PC-9 (cell line): ENCODE results near the gene GMIP. TPM values are rescaled to one million over a fixed set of nuclear protein-coding genes. Genes with fewer than 3 reads are reported as not detected.

Source experiments
- BruUV-seq: library from RNA; stranded (reverse); fragments of 400-500 nt; replicated peaks from 2 replicates; lab custom pipeline; 2021; lab: Mats Ljungman, UMichigan
- CTCF ChIA-PET: fragments of 300-600 bp; sonication (Branson Sonifier 250); formaldehyde crosslinking; loops from one replicate; lab custom pipeline; 2022; ENCODE audit warnings: antibody characterized with exemption; lab: Charles Lee
- POLR2A ChIA-PET: fragments of 300-600 bp; sonication (Branson Sonifier 250); formaldehyde crosslinking; loops from one replicate; lab custom pipeline; 2022; ENCODE audit warnings: antibody characterized with exemption; ENCODE audit not compliant: unreplicated experiment; lab: Charles Lee
- DNase-seq, 2 experiments: peaks; one replicate each; pipeline versions ENCODE4 v3.0.0 to v3.0.0-alpha.2; 2015 to 2022; ENCODE audit warnings: mixed read lengths in 1 of 2
- H2AFZ ChIP-seq: fragments of 200-600 bp; sonication (generic); 2 replicates; pipeline ENCODE4 v1.8.1; 2017; ENCODE audit warnings: antibody characterized with exemption
- H3F3A ChIP-seq: fragments of 200-600 bp; sonication (generic); 2 replicates; pipeline ENCODE4 v1.8.1; 2017; ENCODE audit warnings: antibody characterized with exemption, mild to moderate bottlenecking, low read depth; ENCODE audit not compliant: insufficient read depth
- H3K27ac ChIP-seq: fragments of 200-600 bp; sonication (generic); 2 replicates; pipeline ENCODE4 v1.6.1; 2016; ENCODE audit warnings: mixed run types
- H3K27me3 ChIP-seq: fragments of 200-600 bp; sonication (generic); 2 replicates; pipeline ENCODE4 v1.6.1; 2016; ENCODE audit warnings: low read depth, mixed run types; ENCODE audit not compliant: insufficient read depth
- H3K36me3 ChIP-seq: fragments of 200-600 bp; sonication (generic); 2 replicates; pipeline ENCODE4 v1.6.1; 2016; ENCODE audit warnings: low read depth, mixed run types
- H3K4me1 ChIP-seq: fragments of 200-600 bp; sonication (generic); replicated peaks from 2 replicates; pipeline ENCODE4 v1.6.1; 2016; ENCODE audit warnings: mixed run types; ENCODE audit not compliant: insufficient read depth
- H3K4me2 ChIP-seq: fragments of 200-600 bp; sonication (generic); 2 replicates; pipeline ENCODE4 v1.6.1; 2017; ENCODE audit warnings: mixed run types
- H3K4me3 ChIP-seq: fragments of 200-600 bp; sonication (generic); 2 replicates; pipeline ENCODE4 v1.6.1; 2016; ENCODE audit warnings: mixed run types
- H3K79me2 ChIP-seq: fragments of 200-600 bp; sonication (generic); 2 replicates; pipeline ENCODE4 v1.6.1; 2017; ENCODE audit warnings: low read depth, mixed run types
- H3K9me2 ChIP-seq: fragments of 200-600 bp; sonication (generic); 2 replicates; pipeline ENCODE4 v1.8.1; 2017; ENCODE audit warnings: mild to moderate bottlenecking; ENCODE audit not compliant: insufficient read depth
- H3K9me3 ChIP-seq: fragments of 200-600 bp; sonication (generic); 2 replicates; pipeline ENCODE4 v1.8.1; 2016; ENCODE audit warnings: low read depth; ENCODE audit not compliant: insufficient read depth
- H4K20me1 ChIP-seq: fragments of 200-600 bp; sonication (generic); 2 replicates; pipeline ENCODE4 v1.8.1; 2017; ENCODE audit not compliant: insufficient read depth
- CTCF ChIP-seq: fragments of 200-600 bp; sonication (generic); conservative IDR thresholded peaks from 2 replicates; pipeline ENCODE4 v1.6.1; 2017; ENCODE audit warnings: mixed run types, antibody characterized with exemption, mild to moderate bottlenecking, moderate library complexity
- EZH2 ChIP-seq: fragments of 200-600 bp; sonication (generic); IDR thresholded peaks from 2 replicates; pipeline ENCODE4 v1.8.0; 2017; ENCODE audit warnings: antibody characterized with exemption, low read depth
- intact Hi-C: fragments of 100-400 bp; cut with micrococcal nuclease; formaldehyde crosslinking; loops from one replicate; pipeline ENCODE4 v1.10.0; 2022; ENCODE audit not compliant: unreplicated experiment
- total RNA-seq: library from RNA; stranded (reverse); gene quantifications from 2 replicates; pipeline ENCODE4 v1.2.3, GENCODE V29; 2021

GMIP gene
- total RNA-seq, 1 experiment from 2014 or later: 15.4 TPM

- POLR2A ChIA-PET: no interaction called here
- CTCF ChIA-PET: no interaction called here
These were observed 59.1 kb downstream of the GMIP start for GRCh38 chr19:19584356-19584755.

GRCh38 chr19:19582471-19582870 is 61.0 kb downstream of the GMIP start:
- Histone ChIP-seq H3K79me2 (no peaks in the 10 kb centered on the region), H4K20me1 (no peaks in the 10 kb centered on the region), H3F3A (no peaks in the 10 kb centered on the region), H3K4me2 (no peak overlapping the region), H3K27ac (no peak overlapping the region), H3K4me3 (no peak overlapping the region), H3K36me3 (no peaks in the 10 kb centered on the region), H2AFZ (no peak overlapping the region), H3K4me1 (no peaks in the 10 kb centered on the region), H3K9me2 (no peaks in the 10 kb centered on the region), H3K9me3 (no peaks in the 10 kb centered on the region), H3K27me3 (no peaks in the 10 kb centered on the region)
- DNase-seq: no peak
- no peak for TF ChIP-seq CTCF
- no peak for TF ChIP-seq EZH2
- BruUV-seq: no TSS peak
- ChIA-PET POLR2A (no interaction called here), CTCF (no interaction called here)
- intact Hi-C loops: no loop called here

More at GRCh38 chr19:19584356-19584755, 59.1 kb downstream of the GMIP start:
- Histone ChIP-seq H2AFZ (no peak overlapping the region), H3F3A (no peaks in the 10 kb centered on the region), H3K9me3 (no peaks in the 10 kb centered on the region), H3K27ac (no peak overlapping the region), H3K4me1 (no peaks in the 10 kb centered on the region), H3K4me2 (no peak overlapping the region), H3K9me2 (no peaks in the 10 kb centered on the region), H3K79me2 (no peaks in the 10 kb centered on the region; the same call in 1 of the 2 replicates), H3K4me3 (no peak overlapping the region), H3K36me3 (no peaks in the 10 kb centered on the region), H3K27me3 (no peaks in the 10 kb centered on the region), H4K20me1 (no peaks in the 10 kb centered on the region)
- TF ChIP-seq EZH2: no peak
- no peak for TF ChIP-seq CTCF
- no TSS peak for BruUV-seq
- peak in 1 of 2 experiments; percentile 23 for DNase-seq
- intact Hi-C loops: no loop called here

GRCh38 chr19:19581391-19581790 is 62.1 kb downstream of the GMIP start:
- Histone ChIP-seq H3K4me2 (no peak overlapping the region), H3K9me3 (no peaks in the 10 kb centered on the region), H3K9me2 (no peaks in the 10 kb centered on the region), H2AFZ (no peak overlapping the region), H3K79me2 (no peaks in the 10 kb centered on the region), H3K27me3 (no peaks in the 10 kb centered on the region), H3K4me3 (no peak overlapping the region), H4K20me1 (no peaks in the 10 kb centered on the region), H3F3A (no peaks in the 10 kb centered on the region), H3K27ac (no peak overlapping the region), H3K36me3 (no peaks in the 10 kb centered on the region), H3K4me1 (peaks cover 7% of the 10 kb centered on the region)
- ChIA-PET POLR2A (no interaction called here), CTCF (no interaction called here)
- TF ChIP-seq EZH2 (no peak), CTCF (no peak)
- no peak for DNase-seq
- intact Hi-C loops: no loop called here
- no TSS peak for BruUV-seq
